Liver (tissue), 9 donors: ENCODE data around the gene CCS. TPM values are rescaled to one million over a fixed set of nuclear protein-coding genes. Genes with fewer than 3 reads are reported as not detected.

ENCODE experiments used
- DNase-seq: peaks from one replicate; pipeline ENCODE4 v3.0.0-alpha.2; 2017; ENCODE audit warnings: low spot score
- H3K27ac ChIP-seq, 2 donors: one replicate each; pipeline ENCODE4 v1.7.0; 2013; ENCODE audit warnings: inconsistent platforms in 2 of 2, low read length in 2 of 2, control low read depth in 1 of 2, low read depth in 1 of 2, mild to moderate bottlenecking in 1 of 2
- H3K27me3 ChIP-seq, 4 donors: one replicate each; pipeline versions ENCODE4 v1.6.1 to v1.7.0; 2013; ENCODE audit warnings: low read length in 3 of 4, inconsistent platforms in 1 of 4, mild to moderate bottlenecking in 1 of 4, moderate library complexity in 1 of 4; ENCODE audit not compliant: control insufficient read depth in 4 of 4, insufficient read depth in 4 of 4
- H3K36me3 ChIP-seq, 4 donors: one replicate each; pipeline versions ENCODE4 v1.6.1 to v1.7.0; 2013; ENCODE audit warnings: low read length in 3 of 4, mild to moderate bottlenecking in 3 of 4, low read depth in 1 of 4, moderate library complexity in 1 of 4; ENCODE audit not compliant: control insufficient read depth in 4 of 4, insufficient read depth in 3 of 4
- H3K4me1 ChIP-seq, 4 donors: one replicate each; pipeline versions ENCODE4 v1.6.1 to v1.7.0; 2013; ENCODE audit warnings: low read length in 3 of 4, mild to moderate bottlenecking in 3 of 4, moderate library complexity in 1 of 4; ENCODE audit not compliant: control insufficient read depth in 4 of 4, insufficient read depth in 4 of 4
- H3K4me3 ChIP-seq, 3 donors: one replicate each; pipeline versions ENCODE4 v1.6.1 to v1.7.0; 2013; ENCODE audit warnings: low read length in 3 of 3, control low read depth in 1 of 3, low read depth in 1 of 3, mild to moderate bottlenecking in 1 of 3
- H3K9ac ChIP-seq, 2 donors: one replicate each; pipeline ENCODE4 v1.7.0; 2013; ENCODE audit warnings: low read length in 2 of 2, mild to moderate bottlenecking in 2 of 2, moderate library complexity in 2 of 2, control low read depth in 1 of 2, low read depth in 1 of 2
- H3K9me3 ChIP-seq, 4 donors: one replicate each; pipeline versions ENCODE4 v1.6.1 to v1.7.0; 2013; ENCODE audit warnings: low read length in 3 of 4; ENCODE audit not compliant: control insufficient read depth in 4 of 4
- EGR1 ChIP-seq, 2 donors: IDR thresholded peaks; 2 replicates each; pipeline ENCODE4 v1.6.1; 2016 to 2018; ENCODE audit warnings: antibody characterized with exemption in 2 of 2, low read depth in 2 of 2
- FOXA1 ChIP-seq: IDR thresholded peaks from 2 replicates; pipeline ENCODE4 v1.6.1; 2016; ENCODE audit warnings: antibody characterized with exemption
- FOXA2 ChIP-seq: IDR thresholded peaks from 2 replicates; pipeline ENCODE4 v1.6.1; 2016; ENCODE audit warnings: antibody characterized with exemption
- GABPA ChIP-seq, 2 donors: IDR thresholded peaks in 1 of 2; conservative IDR thresholded peaks in 1 of 2; 2 replicates each; pipeline ENCODE4 v1.6.1; 2016; ENCODE audit warnings: antibody characterized with exemption in 2 of 2, mild to moderate bottlenecking in 1 of 2, moderate library complexity in 1 of 2
- HNF4A ChIP-seq, 2 donors: conservative IDR thresholded peaks; 2 replicates each; pipeline ENCODE4 v1.6.1; 2016; ENCODE audit warnings: antibody characterized with exemption in 2 of 2, mild to moderate bottlenecking in 2 of 2
- HNF4G ChIP-seq: IDR thresholded peaks from 2 replicates; pipeline ENCODE4 v1.6.1; 2016; ENCODE audit warnings: antibody characterized with exemption
- JUND ChIP-seq, 2 donors: IDR thresholded peaks; 2 replicates each; pipeline ENCODE4 v1.6.1; 2016; ENCODE audit warnings: antibody characterized with exemption in 2 of 2
- NR2F2 ChIP-seq: IDR thresholded peaks from 2 replicates; pipeline ENCODE4 v1.6.1; 2016; ENCODE audit warnings: antibody characterized with exemption
- RAD21 ChIP-seq, 2 donors: IDR thresholded peaks; 2 replicates each; pipeline ENCODE4 v1.6.1; 2016; ENCODE audit warnings: antibody characterized with exemption in 2 of 2, mild to moderate bottlenecking in 2 of 2
- RXRA ChIP-seq, 2 donors: IDR thresholded peaks; 2 replicates each; pipeline ENCODE4 v1.6.1; 2017 to 2018; ENCODE audit warnings: antibody characterized with exemption in 2 of 2, mild to moderate bottlenecking in 1 of 2
- SP1 ChIP-seq: IDR thresholded peaks from 2 replicates; pipeline ENCODE4 v1.6.1; 2018; ENCODE audit warnings: antibody characterized with exemption, mild to moderate bottlenecking
- TAF1 ChIP-seq: conservative IDR thresholded peaks from 2 replicates; pipeline ENCODE4 v1.6.1; 2016; ENCODE audit warnings: antibody characterized with exemption, mild to moderate bottlenecking
- YY1 ChIP-seq: IDR thresholded peaks from 2 replicates; pipeline ENCODE4 v1.6.1; 2016; ENCODE audit warnings: antibody characterized with exemption, mild to moderate bottlenecking
- WGBS: extraction: QIAGEN DNeasy Blood & Tissue Kit; methylation state at CpG from one replicate; pipeline ENCODE4 v1.1.7; 2013; 5-methylcytosine and 5-hydroxymethylcytosine counted together
- polyA plus RNA-seq, 2 donors: library from polyadenylated mRNA; stranded (reverse) in 1 of 2; unstranded in 1 of 2; fragments of 200-250 nt in 1 of 2; fragments of >200 nt in 1 of 2; fragmentation: Nextera tagmentation in 1 of 2; extraction: Ambion mirVana in 1 of 2; gene quantifications; one replicate each; pipeline versions ENCODE4 v1.2.1 to v1.2.3, GENCODE V29; 2013 to 2015
- total RNA-seq, 2 donors: library from RNA; depleted of rRNA; stranded (reverse); fragments of >200 nt; gene quantifications; one replicate each; pipeline ENCODE4 v1.2.3, GENCODE V29; 2014
- TF ChIP-seq, protein P1 (sequence below): IDR thresholded peaks from 2 replicates; pipeline ENCODE4 v1.6.1; 2016; ENCODE audit warnings: antibody characterized with exemption, mild to moderate bottlenecking
- TF ChIP-seq, protein P2 (sequence below): IDR thresholded peaks from 2 replicates; pipeline ENCODE4 v1.6.1; 2016; ENCODE audit warnings: antibody characterized with exemption
- TF ChIP-seq, protein P3 (sequence below): fragments of 150-350 bp; IDR thresholded peaks from 2 replicates; pipeline ENCODE4 v1.5.1; 2017; ENCODE audit warnings: improper control_type of control experiment, low read depth, low read length; ENCODE audit not compliant: missing input control
- TF ChIP-seq, protein P4 (sequence below): IDR thresholded peaks from 2 replicates; pipeline ENCODE4 v1.6.1; 2016; ENCODE audit warnings: antibody characterized with exemption
- TF ChIP-seq, protein P5 (sequence below): IDR thresholded peaks from 2 replicates; pipeline ENCODE4 v1.6.1; 2016; ENCODE audit warnings: antibody characterized with exemption
- donor health status: healthy.
- donor health status: healthy.
- donor health status: healthy.
- donor health status: healthy.
- donor health status: healthy.

The CCS gene
- total and polyA plus RNA-seq, 4 donors = 30.2 to 80.2 (median 46.8) TPM

DNA sequence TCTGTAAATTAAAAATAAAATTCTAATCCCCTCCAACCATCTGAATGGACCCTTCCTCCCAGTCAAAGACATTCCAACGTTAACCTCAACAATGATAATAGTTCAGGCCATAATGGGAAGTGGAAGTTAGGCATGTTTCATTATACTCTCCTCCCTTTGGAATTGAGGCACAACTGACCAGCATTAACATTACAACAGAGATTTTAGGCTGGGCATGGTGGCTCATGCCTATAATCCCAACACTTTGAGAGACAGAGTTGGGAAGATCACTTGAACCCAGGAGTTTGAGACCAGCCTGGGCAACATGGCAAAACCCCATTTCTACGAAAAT is 22.2 kb upstream of the CCS start:
- no peak for DNase-seq
- Histone ChIP-seq H3K9ac (no peak overlapping the region), H3K4me3 (no peak overlapping the region), H3K36me3 (peaks cover 0 to 3% (median 0%) of the 10 kb centered on the region in 4 donors), H3K9me3 (no peaks in the 10 kb centered on the region), H3K27ac (no peak overlapping the region), H3K27me3 (no peaks in the 10 kb centered on the region), H3K4me1 (peaks cover 2 to 14% (median 8%) of the 10 kb centered on the region in 4 donors)
- WGBS = 83% methylated on average over 2 of the region's 2 CpGs
- TF ChIP-seq, protein P1, sequence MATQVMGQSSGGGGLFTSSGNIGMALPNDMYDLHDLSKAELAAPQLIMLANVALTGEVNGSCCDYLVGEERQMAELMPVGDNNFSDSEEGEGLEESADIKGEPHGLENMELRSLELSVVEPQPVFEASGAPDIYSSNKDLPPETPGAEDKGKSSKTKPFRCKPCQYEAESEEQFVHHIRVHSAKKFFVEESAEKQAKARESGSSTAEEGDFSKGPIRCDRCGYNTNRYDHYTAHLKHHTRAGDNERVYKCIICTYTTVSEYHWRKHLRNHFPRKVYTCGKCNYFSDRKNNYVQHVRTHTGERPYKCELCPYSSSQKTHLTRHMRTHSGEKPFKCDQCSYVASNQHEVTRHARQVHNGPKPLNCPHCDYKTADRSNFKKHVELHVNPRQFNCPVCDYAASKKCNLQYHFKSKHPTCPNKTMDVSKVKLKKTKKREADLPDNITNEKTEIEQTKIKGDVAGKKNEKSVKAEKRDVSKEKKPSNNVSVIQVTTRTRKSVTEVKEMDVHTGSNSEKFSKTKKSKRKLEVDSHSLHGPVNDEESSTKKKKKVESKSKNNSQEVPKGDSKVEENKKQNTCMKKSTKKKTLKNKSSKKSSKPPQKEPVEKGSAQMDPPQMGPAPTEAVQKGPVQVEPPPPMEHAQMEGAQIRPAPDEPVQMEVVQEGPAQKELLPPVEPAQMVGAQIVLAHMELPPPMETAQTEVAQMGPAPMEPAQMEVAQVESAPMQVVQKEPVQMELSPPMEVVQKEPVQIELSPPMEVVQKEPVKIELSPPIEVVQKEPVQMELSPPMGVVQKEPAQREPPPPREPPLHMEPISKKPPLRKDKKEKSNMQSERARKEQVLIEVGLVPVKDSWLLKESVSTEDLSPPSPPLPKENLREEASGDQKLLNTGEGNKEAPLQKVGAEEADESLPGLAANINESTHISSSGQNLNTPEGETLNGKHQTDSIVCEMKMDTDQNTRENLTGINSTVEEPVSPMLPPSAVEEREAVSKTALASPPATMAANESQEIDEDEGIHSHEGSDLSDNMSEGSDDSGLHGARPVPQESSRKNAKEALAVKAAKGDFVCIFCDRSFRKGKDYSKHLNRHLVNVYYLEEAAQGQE = no peak
- TF ChIP-seq YY1 (no peak), HNF4G (no peak), RXRA (IDR thresholded peaks at IDR 0.05) (no peak), EGR1 (IDR thresholded peaks at IDR 0.05; ENCODE audit: low read depth in 2 of 2) (no peak), GABPA (IDR thresholded peaks at IDR 0.05 in 1 of 2, conservative IDR thresholded peaks at IDR 0.05 in 1 of 2) (no peak), HNF4A (conservative IDR thresholded peaks at IDR 0.05) (no peak), FOXA1 (no peak), SP1 (no peak), FOXA2 (no peak), NR2F2 (no peak), TAF1 (no peak), JUND (IDR thresholded peaks at IDR 0.05) (no peak), RAD21 (IDR thresholded peaks at IDR 0.05) (no peak)
- TF ChIP-seq, protein P2, sequence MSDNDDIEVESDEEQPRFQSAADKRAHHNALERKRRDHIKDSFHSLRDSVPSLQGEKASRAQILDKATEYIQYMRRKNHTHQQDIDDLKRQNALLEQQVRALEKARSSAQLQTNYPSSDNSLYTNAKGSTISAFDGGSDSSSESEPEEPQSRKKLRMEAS = no peak
- TF ChIP-seq, protein P3, sequence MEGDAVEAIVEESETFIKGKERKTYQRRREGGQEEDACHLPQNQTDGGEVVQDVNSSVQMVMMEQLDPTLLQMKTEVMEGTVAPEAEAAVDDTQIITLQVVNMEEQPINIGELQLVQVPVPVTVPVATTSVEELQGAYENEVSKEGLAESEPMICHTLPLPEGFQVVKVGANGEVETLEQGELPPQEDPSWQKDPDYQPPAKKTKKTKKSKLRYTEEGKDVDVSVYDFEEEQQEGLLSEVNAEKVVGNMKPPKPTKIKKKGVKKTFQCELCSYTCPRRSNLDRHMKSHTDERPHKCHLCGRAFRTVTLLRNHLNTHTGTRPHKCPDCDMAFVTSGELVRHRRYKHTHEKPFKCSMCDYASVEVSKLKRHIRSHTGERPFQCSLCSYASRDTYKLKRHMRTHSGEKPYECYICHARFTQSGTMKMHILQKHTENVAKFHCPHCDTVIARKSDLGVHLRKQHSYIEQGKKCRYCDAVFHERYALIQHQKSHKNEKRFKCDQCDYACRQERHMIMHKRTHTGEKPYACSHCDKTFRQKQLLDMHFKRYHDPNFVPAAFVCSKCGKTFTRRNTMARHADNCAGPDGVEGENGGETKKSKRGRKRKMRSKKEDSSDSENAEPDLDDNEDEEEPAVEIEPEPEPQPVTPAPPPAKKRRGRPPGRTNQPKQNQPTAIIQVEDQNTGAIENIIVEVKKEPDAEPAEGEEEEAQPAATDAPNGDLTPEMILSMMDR = no peak
- TF ChIP-seq, protein P4, sequence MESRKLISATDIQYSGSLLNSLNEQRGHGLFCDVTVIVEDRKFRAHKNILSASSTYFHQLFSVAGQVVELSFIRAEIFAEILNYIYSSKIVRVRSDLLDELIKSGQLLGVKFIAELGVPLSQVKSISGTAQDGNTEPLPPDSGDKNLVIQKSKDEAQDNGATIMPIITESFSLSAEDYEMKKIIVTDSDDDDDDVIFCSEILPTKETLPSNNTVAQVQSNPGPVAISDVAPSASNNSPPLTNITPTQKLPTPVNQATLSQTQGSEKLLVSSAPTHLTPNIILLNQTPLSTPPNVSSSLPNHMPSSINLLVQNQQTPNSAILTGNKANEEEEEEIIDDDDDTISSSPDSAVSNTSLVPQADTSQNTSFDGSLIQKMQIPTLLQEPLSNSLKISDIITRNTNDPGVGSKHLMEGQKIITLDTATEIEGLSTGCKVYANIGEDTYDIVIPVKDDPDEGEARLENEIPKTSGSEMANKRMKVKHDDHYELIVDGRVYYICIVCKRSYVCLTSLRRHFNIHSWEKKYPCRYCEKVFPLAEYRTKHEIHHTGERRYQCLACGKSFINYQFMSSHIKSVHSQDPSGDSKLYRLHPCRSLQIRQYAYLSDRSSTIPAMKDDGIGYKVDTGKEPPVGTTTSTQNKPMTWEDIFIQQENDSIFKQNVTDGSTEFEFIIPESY = no peak
- TF ChIP-seq, protein P5, sequence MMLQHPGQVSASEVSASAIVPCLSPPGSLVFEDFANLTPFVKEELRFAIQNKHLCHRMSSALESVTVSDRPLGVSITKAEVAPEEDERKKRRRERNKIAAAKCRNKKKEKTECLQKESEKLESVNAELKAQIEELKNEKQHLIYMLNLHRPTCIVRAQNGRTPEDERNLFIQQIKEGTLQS = no peak
